H54 (cell line): ENCODE results near the gene SERPINA5.
"Not testable (repeated sequence)": the region's sequence is repeated elsewhere in the genome, so short reads cannot be mapped to it uniquely, and the experiment has no call there.

Source experiments
- DNase-seq: peaks from one replicate; pipeline ENCODE4 v3.0.0; 2011; ENCODE audit warnings: low spot score, mixed read lengths; ENCODE audit not compliant: insufficient read length
- FAIRE-seq: peaks from 3 replicates; lab custom pipeline; 2011; peaks lifted over from hg19 to GRCh38; lab: Jason Lieb, UNC
- POLR2A ChIP-seq: IDR thresholded peaks from 2 replicates; pipeline ENCODE4 v1.6.1; 2011; ENCODE audit warnings: low read depth, mild to moderate bottlenecking, low read length

SERPINA5 gene

GRCh38 chr14:94621358-94622134 is 40.3 kb downstream of the SERPINA5 start:
- no peak for DNase-seq
- TF ChIP-seq POLR2A = no peak
- no peak for FAIRE-seq

GRCh38 chr14:94622653-94623421 is 41.6 kb downstream of the SERPINA5 start:
- FAIRE-seq (no peak), DNase-seq (no peak)
- TF ChIP-seq POLR2A = no peak

- DNase-seq (no peak), FAIRE-seq (no peak)
- no peak for TF ChIP-seq POLR2A
Observed at GRCh38 chr14:94623422-94623809, 42.2 kb downstream of the SERPINA5 start.

GRCh38 chr14:94623856-94624499 is 42.8 kb downstream of the SERPINA5 start:
- no peak for DNase-seq
- FAIRE-seq = no peak
- TF ChIP-seq POLR2A = no peak

- FAIRE-seq = no peak
- DNase-seq = no peak
- no peak for TF ChIP-seq POLR2A
Observed at GRCh38 chr14:94624537-94625352, 43.5 kb downstream of the SERPINA5 start.

- no peak for DNase-seq
- FAIRE-seq = no peak
- TF ChIP-seq POLR2A = no peak
Observed at GRCh38 chr14:94625353-94625635, 44.1 kb downstream of the SERPINA5 start.

- no peak for FAIRE-seq
- no peak for TF ChIP-seq POLR2A
- DNase-seq = no peak
Observed at GRCh38 chr14:94628578-94628977, 47.4 kb downstream of the SERPINA5 start.

- no peak for FAIRE-seq
- no peak for TF ChIP-seq POLR2A
- no peak for DNase-seq
Observed at GRCh38 chr14:94630396-94630795, 49.2 kb downstream of the SERPINA5 start.

GRCh38 chr14:94631050-94631449 is 49.8 kb downstream of the SERPINA5 start:
- DNase-seq = no peak
- FAIRE-seq = no peak
- no peak for TF ChIP-seq POLR2A

- no peak for TF ChIP-seq POLR2A
- no peak for DNase-seq
- FAIRE-seq = no peak
Observed at GRCh38 chr14:94631536-94632304, 50.5 kb downstream of the SERPINA5 start.

GRCh38 chr14:94632305-94632590 is 51.0 kb downstream of the SERPINA5 start:
- no peak for TF ChIP-seq POLR2A
- no peak for FAIRE-seq
- no peak for DNase-seq

- DNase-seq (no peak), FAIRE-seq (no peak)
- TF ChIP-seq POLR2A = no peak
Observed at GRCh38 chr14:94633121-94633520, 51.9 kb downstream of the SERPINA5 start.

- TF ChIP-seq POLR2A = no peak
- DNase-seq (no peak), FAIRE-seq (no peak)
Observed at GRCh38 chr14:94635154-94635553, 53.9 kb downstream of the SERPINA5 start.

- TF ChIP-seq POLR2A = no peak
- no peak for DNase-seq
- no peak for FAIRE-seq
Observed at GRCh38 chr14:94636744-94637412, 55.7 kb downstream of the SERPINA5 start.

GRCh38 chr14:94637814-94638213 is 56.6 kb downstream of the SERPINA5 start:
- not testable (repeated sequence) for FAIRE-seq, DNase-seq
